ENCODE results near the gene TOR1A. TPM values are rescaled to one million over a fixed set of nuclear protein-coding genes. Genes with fewer than 3 reads are reported as not detected.
A peak's percentile ranks its signal among the peaks of the same experiment; 100 is the strongest.
"Not testable (repeated sequence)": the region's sequence is repeated elsewhere in the genome, so short reads cannot be mapped to it uniquely, and the experiment has no call there.

The TOR1A gene
- total RNA-seq, 4 donors from 2014 or later: 26.3 to 44.7 (median 37.7) TPM

DNA sequence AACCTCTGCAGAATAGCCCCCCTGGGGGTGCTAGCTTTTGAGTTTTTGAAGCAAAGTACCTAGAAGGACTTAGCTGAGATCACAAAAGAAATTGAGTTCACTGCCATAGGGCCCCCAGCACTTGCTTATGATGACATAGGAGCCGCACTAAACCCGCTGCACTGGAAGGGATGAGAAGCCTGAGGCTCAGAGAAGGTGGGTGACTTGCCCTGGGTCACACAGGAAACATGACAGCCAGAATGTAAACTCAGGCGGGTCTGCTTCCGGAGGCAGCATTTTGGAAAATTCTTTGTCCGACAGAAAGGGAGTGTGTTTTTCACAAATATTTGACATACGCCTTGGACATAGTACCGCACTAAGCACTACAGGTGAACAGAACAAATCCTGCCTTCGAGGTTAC is 29.4 kb downstream of the TOR1A start:
- no peak for TF ChIP-seq CTCF (IDR thresholded peaks at IDR 0.05)
- TF ChIP-seq POLR2A (IDR thresholded peaks at IDR 0.05): no peak
- intact Hi-C loops (cut with DNase I; ENCODE audit: low total_unique reads): no loop called here
- no peak for DNase-seq (ENCODE audit: low spot score in 2 of 2)
- H3K4me3 ChIP-seq (ENCODE audit: low read depth, poor library complexity, severe bottlenecking): no peak overlapping the region
- 83 to 88% methylated on average over 8 of the region's 8 CpGs for WGBS, 2 donors

DNA sequence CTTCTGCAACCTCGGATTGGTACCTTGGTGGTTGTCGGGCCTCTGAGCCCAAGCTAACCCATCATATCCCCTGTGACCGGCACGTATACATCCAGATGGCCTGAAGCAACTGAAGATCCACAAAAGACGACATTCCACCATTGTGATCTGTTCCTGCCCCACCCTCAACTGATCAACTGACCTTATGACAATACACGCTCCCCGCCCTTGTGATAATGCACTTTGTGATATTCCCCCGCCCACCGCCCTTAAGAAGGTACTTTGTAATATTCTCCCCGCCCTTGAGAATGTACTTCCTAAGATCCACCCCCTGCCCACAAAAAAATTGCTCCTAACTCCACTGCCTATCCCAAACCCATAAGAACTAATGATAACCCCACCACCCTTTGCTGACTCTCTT is 37.5 kb downstream of the TOR1A start:
- intact Hi-C loops (cut with DNase I; ENCODE audit: low total_unique reads): loop anchor here (5.0 kb wide), 1 partner anchor 144 kb away; the partner anchor contains the start of gene ASB6

DNA sequence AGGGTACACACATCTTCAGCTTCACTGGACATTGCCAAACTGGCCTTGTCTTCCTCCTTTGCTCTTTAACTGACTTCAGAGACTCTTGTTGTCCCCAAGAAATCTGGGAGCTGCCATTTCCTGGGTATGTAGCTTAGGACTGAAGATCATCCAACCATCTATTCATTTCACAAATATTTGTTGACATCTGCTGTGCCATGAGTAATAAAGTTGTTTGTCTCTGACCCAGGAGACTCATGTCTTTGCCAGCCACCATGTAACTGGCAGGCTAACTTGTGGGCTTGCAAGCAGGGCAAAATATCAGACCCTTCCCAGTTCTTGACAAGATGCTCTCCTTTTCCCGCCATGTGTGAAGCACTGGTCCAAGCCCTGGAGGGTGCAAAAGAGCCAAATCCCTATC is 38.1 kb downstream of the TOR1A start:
- 69 to 84% methylated on average over 1 of the region's 1 CpG for whole genome bisulfite sequencing, 2 donors
- DNase-seq (ENCODE audit: low spot score in 2 of 2): no peak
- intact Hi-C loops (cut with DNase I; ENCODE audit: low total_unique reads): loop anchor here (5.0 kb wide), 1 partner anchor 144 kb away; the partner anchor contains the start of gene ASB6
- H3K4me3 ChIP-seq (ENCODE audit: low read depth, poor library complexity, severe bottlenecking): no peak overlapping the region
- no peak for TF ChIP-seq POLR2A (IDR thresholded peaks at IDR 0.05)
- TF ChIP-seq CTCF (IDR thresholded peaks at IDR 0.05): no peak

More for the DNA sequence above, 37.5 kb downstream of the TOR1A start:
- DNase-seq (ENCODE audit: low spot score in 2 of 2): no peak
- TF ChIP-seq POLR2A (IDR thresholded peaks at IDR 0.05) (no peak), CTCF (IDR thresholded peaks at IDR 0.05) (no peak)
- 83% methylated on average over 10 of the region's 10 CpGs for WGBS, 2 donors
- no peak overlapping the region for H3K4me3 ChIP-seq (ENCODE audit: low read depth, poor library complexity, severe bottlenecking)

- 53 to 62% methylated on average over 11 of the region's 11 CpGs for WGBS, 2 donors
- not testable (repeated sequence) for H3K4me3 ChIP-seq (ENCODE audit: low read depth, poor library complexity, severe bottlenecking); DNase-seq (ENCODE audit: low spot score in 2 of 2)
- intact Hi-C loops (cut with DNase I; ENCODE audit: low total_unique reads): loop anchor here (5.0 kb wide), 1 partner anchor 143 kb away; the partner anchor contains the start of gene ASB6
Observed at GRCh38 chr9:129784970-129785369, 39.0 kb downstream of the TOR1A start.

DNA sequence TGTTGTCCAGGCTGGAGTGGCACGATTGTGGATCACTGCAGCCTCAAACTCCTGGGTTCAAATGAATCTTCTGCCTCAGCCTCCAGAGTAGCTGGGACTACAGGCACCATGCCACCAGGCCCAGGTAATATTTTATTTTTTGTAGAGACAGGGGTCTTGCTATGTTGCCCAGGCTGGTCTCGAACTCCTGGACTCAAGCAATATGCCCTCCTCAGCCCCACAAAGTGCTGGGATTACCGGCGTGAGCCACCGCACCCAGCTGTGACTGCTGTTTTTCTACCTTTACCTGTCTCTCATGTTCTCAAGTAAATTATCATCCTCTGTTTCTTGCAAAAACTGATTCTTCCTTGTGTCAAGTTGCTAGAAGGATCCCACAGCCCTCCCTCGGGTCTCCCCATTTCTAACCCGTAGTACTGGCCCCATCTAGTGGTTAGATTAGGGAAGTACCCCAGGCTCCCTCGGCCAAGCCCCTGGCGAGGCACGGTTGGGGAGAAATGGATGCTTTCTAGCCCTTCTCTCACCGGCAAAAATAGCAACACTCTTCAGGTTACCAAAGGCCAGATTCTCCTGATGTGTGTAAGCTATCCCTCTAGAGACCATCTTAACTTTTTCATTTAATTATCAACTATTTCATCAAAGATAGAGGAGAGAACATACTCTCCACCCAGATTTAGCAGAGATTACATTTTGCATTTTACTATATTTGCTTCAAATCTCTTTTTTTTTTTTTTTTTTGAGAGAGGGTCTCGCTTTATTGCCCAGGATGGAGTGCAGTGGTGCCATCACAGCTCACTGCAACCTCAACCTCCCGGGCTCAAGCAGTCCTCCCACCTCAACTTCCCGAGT is 40.2 kb downstream of the TOR1A start:
- WGBS, 2 donors: 33 to 36% methylated on average over 14 of the region's 14 CpGs
- no peak overlapping the region for H3K4me3 ChIP-seq (ENCODE audit: low read depth, poor library complexity, severe bottlenecking)
- DNase-seq (ENCODE audit: low spot score in 2 of 2): peak; percentile 69 to 95
- intact Hi-C loops (cut with DNase I; ENCODE audit: low total_unique reads): loop anchor here (2.0 kb wide), 1 partner anchor 47 kb away; no protein-coding TSS in a partner anchor
- TF ChIP-seq CTCF (IDR thresholded peaks at IDR 0.05): peak in 1 of 3 donors; percentile 87
- TF ChIP-seq POLR2A (IDR thresholded peaks at IDR 0.05): no peak

DNA sequence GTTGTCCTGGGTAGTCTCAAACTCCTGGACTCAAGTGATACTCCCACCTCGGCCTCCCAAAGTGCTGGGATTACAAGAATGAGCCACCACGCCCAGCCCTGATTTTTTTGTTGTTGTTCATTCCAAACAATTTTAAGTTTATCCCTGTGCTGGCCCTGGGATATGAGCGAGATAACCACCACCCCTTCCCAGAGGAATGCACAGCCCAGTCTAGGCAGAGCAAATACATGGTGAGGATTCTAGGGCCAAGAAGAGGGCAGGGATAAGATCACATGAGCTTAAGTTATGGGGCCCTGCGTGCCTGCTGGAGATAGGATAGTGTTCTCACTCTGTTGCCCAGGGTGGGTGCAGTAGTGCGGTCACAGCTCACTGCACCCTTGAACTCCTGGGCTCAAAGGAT is 42.0 kb downstream of the TOR1A start:
- TF ChIP-seq POLR2A (IDR thresholded peaks at IDR 0.05): no peak
- TF ChIP-seq CTCF (IDR thresholded peaks at IDR 0.05): no peak

More for the DNA sequence above, 42.0 kb downstream of the TOR1A start:
- WGBS, 2 donors: 66 to 74% methylated on average over 5 of the region's 5 CpGs
- H3K4me3 ChIP-seq (ENCODE audit: low read depth, poor library complexity, severe bottlenecking): no peak overlapping the region
- intact Hi-C loops (cut with DNase I; ENCODE audit: low total_unique reads): loop anchor here (2.0 kb wide), 1 partner anchor 45 kb away; no protein-coding TSS in a partner anchor
- no peak for DNase-seq (ENCODE audit: low spot score in 2 of 2)

Measured in lower leg skin (tissue), 4 donors.